CD4-positive, alpha-beta T cell (primary cell): ENCODE results near the gene FAM3A. TPM values are rescaled to one million over a fixed set of nuclear protein-coding genes. Genes with fewer than 3 reads are reported as not detected.

Experiments used
- ATAC-seq: fragments of 200-7000 bp; cut with Tn5 transposase; one replicate; pipeline ENCODE4 v1.10.0; 2022; ENCODE audit warnings: mild to moderate bottlenecking; ENCODE audit not compliant: poor library complexity
- CTCF ChIA-PET: fragments of 350-600 bp; sonication (Branson Sonifier 250); formaldehyde crosslinking; loops from one replicate; lab custom pipeline; 2021; ENCODE audit warnings: antibody characterized with exemption, inconsistent platforms; lab: Charles Lee
- POLR2A ChIA-PET: fragments of 350-600 bp; sonication (Branson Sonifier 250); formaldehyde crosslinking; loops from one replicate; lab custom pipeline; 2021; ENCODE audit warnings: antibody characterized with exemption, inconsistent platforms; lab: Charles Lee
- DNase-seq, 14 experiments: peaks; one replicate each; pipeline ENCODE4 v3.0.0-alpha.2; 2013 to 2020; ENCODE audit warnings: mixed read lengths in 2 of 14
- H3K27ac ChIP-seq, 2 donors: one replicate each; pipeline versions ENCODE4 v1.5.1 to v1.7.0; 2013; ENCODE audit warnings: low read length in 2 of 2, low read depth in 1 of 2, mild to moderate bottlenecking in 1 of 2
- H3K27me3 ChIP-seq, 2 experiments: 1 replicate in 1 of 2; 2 replicates in 1 of 2; pipeline versions ENCODE4 v1.6.1 to v1.7.0; 2013; ENCODE audit warnings: low read length in 2 of 2, control low read depth in 1 of 2, mild to moderate bottlenecking in 1 of 2, moderate library complexity in 1 of 2; ENCODE audit not compliant: insufficient read depth in 2 of 2, control insufficient read depth in 1 of 2
- H3K36me3 ChIP-seq: one replicate; pipeline ENCODE4 v1.6.1; 2013; ENCODE audit warnings: low read length, control low read depth; ENCODE audit not compliant: insufficient read depth
- H3K4me1 ChIP-seq: one replicate; pipeline ENCODE4 v1.6.1; 2013; ENCODE audit warnings: low read length, control low read depth; ENCODE audit not compliant: insufficient read depth
- H3K4me3 ChIP-seq: one replicate; pipeline ENCODE4 v1.5.1; 2013; ENCODE audit warnings: mild to moderate bottlenecking, low read length, moderate library complexity
- H3K9me3 ChIP-seq, 2 experiments: 1 replicate in 1 of 2; 2 replicates in 1 of 2; pipeline versions ENCODE4 v1.6.1 to v1.7.0; 2013; ENCODE audit warnings: low read length in 2 of 2, mild to moderate bottlenecking in 2 of 2, control low read depth in 1 of 2, moderate library complexity in 1 of 2; ENCODE audit not compliant: control insufficient read depth in 1 of 2, insufficient read depth in 1 of 2
- H3K27ac Mint-ChIP-seq: one replicate; pipeline ENCODE4 v1.8.0; 2020; ENCODE audit warnings: mixed read lengths
- H3K27me3 Mint-ChIP-seq: one replicate; pipeline ENCODE4 v1.8.0; 2021; ENCODE audit warnings: mixed read lengths
- H3K36me3 Mint-ChIP-seq: one replicate; pipeline ENCODE4 v1.8.0; 2021; ENCODE audit warnings: low read depth, mixed read lengths
- H3K4me1 Mint-ChIP-seq: one replicate; pipeline ENCODE4 v1.8.0; 2021; ENCODE audit warnings: low read depth, mixed read lengths
- H3K4me3 Mint-ChIP-seq: one replicate; pipeline ENCODE4 v1.8.0; 2020; ENCODE audit warnings: mild to moderate bottlenecking, mixed read lengths
- H3K9me3 Mint-ChIP-seq: one replicate; pipeline ENCODE4 v1.8.0; 2020; ENCODE audit warnings: mixed read lengths
- intact Hi-C, 2 experiments: fragments of 100-400 bp; cut with DNase I in 1 of 2; cut with micrococcal nuclease in 1 of 2; formaldehyde crosslinking; loops; one replicate each; pipeline versions ENCODE4 v1.15.1 to v1.9.0; 2023 to 2025; cut with DNase I, micrococcal nuclease
- total RNA-seq, 174 experiments: library from RNA in 2 of 174; stranded (reverse) in 2 of 174; gene quantifications; one replicate each; pipeline ENCODE4 v1.2.3 and lab custom pipeline; 2021 to 2026
- TF ChIP-seq, protein P1 (sequence below): fragments of 200-600 bp; IDR thresholded peaks from one replicate; pipeline ENCODE4 v1.8.0; 2022; ENCODE audit warnings: antibody characterized with exemption, mild to moderate bottlenecking

FAM3A gene
- total RNA-seq, 2 experiments from 2014 or later: 36.1 to 38.2 TPM

DNA sequence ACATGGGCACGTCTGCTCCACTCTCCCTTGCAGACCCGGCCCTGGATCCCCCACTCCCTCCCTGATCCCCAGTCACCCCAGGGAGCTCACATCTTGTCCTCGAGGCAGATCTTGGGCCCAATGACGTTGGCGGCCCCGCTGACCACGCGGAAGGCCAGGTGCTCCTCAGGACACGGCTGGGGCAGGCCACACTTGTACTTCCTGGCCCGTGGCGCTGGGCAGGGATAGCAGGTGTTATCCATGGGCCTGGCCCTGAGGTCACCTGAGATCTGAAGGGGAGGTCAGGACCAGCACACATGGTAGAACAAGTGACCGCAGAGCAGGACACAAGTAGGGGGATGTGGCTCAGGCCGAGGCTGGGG lies 7.7 kb downstream of the FAM3A start:
- DNase-seq (no peak), ATAC-seq (no peak)
- Mint-ChIP-seq H3K4me1 (peaks cover 6% of the 10 kb centered on the region), H3K36me3 (peaks cover 15% of the 10 kb centered on the region), H3K27ac (no peak overlapping the region), H3K4me3 (no peak overlapping the region), H3K9me3 (no peaks in the 10 kb centered on the region), H3K27me3 (no peaks in the 10 kb centered on the region)
- H3K27ac ChIP-seq: no peak overlapping the region
- H3K4me3 ChIP-seq: no peak overlapping the region
- H3K4me1 ChIP-seq: peaks cover 21% of the 10 kb centered on the region
- H3K9me3 ChIP-seq: no peaks in the 10 kb centered on the region
- H3K36me3 ChIP-seq: peaks cover 26% of the 10 kb centered on the region
- no peaks in the 10 kb centered on the region for H3K27me3 ChIP-seq
- CTCF ChIA-PET: no interaction called here
- TF ChIP-seq, protein P1, sequence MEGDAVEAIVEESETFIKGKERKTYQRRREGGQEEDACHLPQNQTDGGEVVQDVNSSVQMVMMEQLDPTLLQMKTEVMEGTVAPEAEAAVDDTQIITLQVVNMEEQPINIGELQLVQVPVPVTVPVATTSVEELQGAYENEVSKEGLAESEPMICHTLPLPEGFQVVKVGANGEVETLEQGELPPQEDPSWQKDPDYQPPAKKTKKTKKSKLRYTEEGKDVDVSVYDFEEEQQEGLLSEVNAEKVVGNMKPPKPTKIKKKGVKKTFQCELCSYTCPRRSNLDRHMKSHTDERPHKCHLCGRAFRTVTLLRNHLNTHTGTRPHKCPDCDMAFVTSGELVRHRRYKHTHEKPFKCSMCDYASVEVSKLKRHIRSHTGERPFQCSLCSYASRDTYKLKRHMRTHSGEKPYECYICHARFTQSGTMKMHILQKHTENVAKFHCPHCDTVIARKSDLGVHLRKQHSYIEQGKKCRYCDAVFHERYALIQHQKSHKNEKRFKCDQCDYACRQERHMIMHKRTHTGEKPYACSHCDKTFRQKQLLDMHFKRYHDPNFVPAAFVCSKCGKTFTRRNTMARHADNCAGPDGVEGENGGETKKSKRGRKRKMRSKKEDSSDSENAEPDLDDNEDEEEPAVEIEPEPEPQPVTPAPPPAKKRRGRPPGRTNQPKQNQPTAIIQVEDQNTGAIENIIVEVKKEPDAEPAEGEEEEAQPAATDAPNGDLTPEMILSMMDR: no peak
- POLR2A ChIA-PET: no interaction called here
- intact Hi-C loops: no loop called here

DNA sequence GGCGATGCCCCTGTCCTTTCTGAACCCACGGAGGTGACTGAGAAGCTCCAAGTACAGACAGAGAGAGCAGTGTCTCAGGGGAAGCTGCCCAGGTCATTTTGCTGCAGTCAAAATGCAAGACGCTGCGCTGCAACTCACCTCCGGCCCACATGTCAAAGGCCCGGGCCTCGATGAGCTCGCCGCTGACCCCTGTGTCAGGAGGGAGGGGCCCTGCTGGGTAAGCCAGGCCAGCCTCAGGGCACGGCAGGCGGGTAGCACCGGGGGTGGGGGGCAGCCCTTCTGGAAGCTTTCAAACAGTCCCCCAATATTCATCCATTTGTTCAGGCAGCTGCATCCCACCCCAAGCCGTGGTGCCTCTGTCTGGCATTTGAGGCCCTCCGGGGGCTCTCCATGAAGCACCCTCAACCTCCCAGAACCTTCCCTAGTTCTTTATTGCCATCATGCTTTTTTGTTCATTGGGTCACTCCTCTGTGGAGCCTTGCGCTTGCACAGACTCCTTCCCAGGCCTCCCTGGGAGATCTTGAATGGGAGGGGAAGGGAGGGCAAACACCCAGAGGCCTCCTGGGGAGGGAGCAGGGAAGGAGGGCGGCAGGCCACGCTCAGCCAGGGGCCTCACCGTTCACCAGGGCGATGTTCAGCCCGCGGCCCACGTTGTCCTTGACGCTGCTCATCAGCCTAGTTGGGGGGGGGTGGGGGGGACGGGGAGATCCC lies 8.2 kb downstream of the FAM3A start:
- Histone ChIP-seq H3K4me1 (peaks cover 16% of the 10 kb centered on the region), H3K36me3 (peaks cover 26% of the 10 kb centered on the region), H3K9me3 (no peaks in the 10 kb centered on the region), H3K27ac (no peak overlapping the region), H3K4me3 (no peak overlapping the region), H3K27me3 (no peaks in the 10 kb centered on the region)
- peaks cover 15% of the 10 kb centered on the region for H3K36me3 Mint-ChIP-seq
- no peak overlapping the region for H3K4me3 Mint-ChIP-seq
- H3K27me3 Mint-ChIP-seq: no peaks in the 10 kb centered on the region
- POLR2A ChIA-PET: no interaction called here
- DNase-seq (no peak), ATAC-seq (no peak)
- H3K27ac Mint-ChIP-seq: no peak overlapping the region
- peaks cover 6% of the 10 kb centered on the region for H3K4me1 Mint-ChIP-seq
- no peaks in the 10 kb centered on the region for H3K9me3 Mint-ChIP-seq
- intact Hi-C loops: no loop called here
- TF ChIP-seq, protein P1: no peak
- CTCF ChIA-PET: no interaction called here

- peaks cover 6% of the 10 kb centered on the region for H3K4me1 Mint-ChIP-seq
These were observed 9.3 kb downstream of the FAM3A start for GRCh38 chrX:154506483-154507332.

More at GRCh38 chrX:154506483-154507332, 9.3 kb downstream of the FAM3A start:
- ChIA-PET POLR2A (no interaction called here), CTCF (no interaction called here)
- Mint-ChIP-seq H3K9me3 (no peaks in the 10 kb centered on the region), H3K4me3 (no peak overlapping the region), H3K27me3 (no peaks in the 10 kb centered on the region), H3K36me3 (peaks cover 15% of the 10 kb centered on the region), H3K27ac (no peak overlapping the region)
- no peak for DNase-seq
- Histone ChIP-seq H3K4me1 (peaks cover 8% of the 10 kb centered on the region), H3K27ac (no peak overlapping the region), H3K27me3 (no peaks in the 10 kb centered on the region), H3K4me3 (no peak overlapping the region), H3K36me3 (peaks cover 26% of the 10 kb centered on the region), H3K9me3 (no peaks in the 10 kb centered on the region)
- intact Hi-C loops: no loop called here
- no peak for ATAC-seq
- TF ChIP-seq, protein P1: no peak
